Measurements from ENCODE around the gene ALKBH6. TPM values are rescaled to one million over a fixed set of nuclear protein-coding genes. Genes with fewer than 3 reads are reported as not detected.

ALKBH6 gene
- total and polyA plus RNA-seq, 2 of the 8 experiments (the other 6 are each of a cell fraction or from before 2014, with no cell fraction given), result 19.2 to 33.3 TPM

GRCh38 chr19:36003284-36003683 lies 10.7 kb downstream of the ALKBH6 start (continued):
- TF ChIP-seq CHD7 (IDR thresholded peaks at IDR 0.05; ENCODE audit: insufficient replicate concordance, low read length), result no peak
